NCI-H2171 (cell line): ENCODE data around the gene RASSF7.

Source experiments
- DNase-seq: peaks from one replicate; lab custom pipeline; 2025; lab: John Stamatoyannopoulos, UW

RASSF7 gene

GRCh38 chr11:586376-587316, 25.9 kb downstream of the RASSF7 start:
- DNase-seq: no peak

- no peak for DNase-seq
These were observed 26.8 kb downstream of the RASSF7 start for GRCh38 chr11:587546-587945.

GRCh38 chr11:587978-588380, 27.2 kb downstream of the RASSF7 start:
- DNase-seq: no peak

GRCh38 chr11:589798-590197, 29.0 kb downstream of the RASSF7 start:
- DNase-seq: no peak

GRCh38 chr11:590997-591396, 30.2 kb downstream of the RASSF7 start:
- no peak for DNase-seq

- no peak for DNase-seq
These were observed 31.7 kb downstream of the RASSF7 start for GRCh38 chr11:592501-592900.

- no peak for DNase-seq
These were observed 32.1 kb downstream of the RASSF7 start for GRCh38 chr11:592918-593317.

GRCh38 chr11:593347-593746, 32.6 kb downstream of the RASSF7 start:
- no peak for DNase-seq

GRCh38 chr11:595400-595799, 34.6 kb downstream of the RASSF7 start:
- no peak for DNase-seq

- DNase-seq: no peak
These were observed 35.6 kb downstream of the RASSF7 start for GRCh38 chr11:596374-596773.

- DNase-seq: no peak
These were observed 36.5 kb downstream of the RASSF7 start for GRCh38 chr11:597166-597725.

- no peak for DNase-seq
These were observed 37.4 kb downstream of the RASSF7 start for GRCh38 chr11:598005-598680.

GRCh38 chr11:601573-602245, 40.9 kb downstream of the RASSF7 start:
- DNase-seq: no peak

- DNase-seq: no peak
These were observed 42.4 kb downstream of the RASSF7 start for GRCh38 chr11:603154-603553.

- DNase-seq: no peak
These were observed 44.7 kb downstream of the RASSF7 start for GRCh38 chr11:605286-606129.

GRCh38 chr11:606245-606644, 45.5 kb downstream of the RASSF7 start:
- DNase-seq: no peak

- no peak for DNase-seq
These were observed 46.4 kb downstream of the RASSF7 start for GRCh38 chr11:607020-607780.

GRCh38 chr11:607971-608659, 47.3 kb downstream of the RASSF7 start:
- no peak for DNase-seq

- no peak for DNase-seq
These were observed 48.1 kb downstream of the RASSF7 start for GRCh38 chr11:608791-609251.

GRCh38 chr11:609341-609811, 48.6 kb downstream of the RASSF7 start:
- DNase-seq: no peak
